HFFc6 (cell line): ENCODE results near the gene TMEM252. TPM values are rescaled to one million over a fixed set of nuclear protein-coding genes. Genes with fewer than 3 reads are reported as not detected.

Source experiments
- DNase-seq: peaks from one replicate; pipeline ENCODE4 v3.0.0-alpha.2; 2018
- H3K27ac Mint-ChIP-seq: 2 replicates; pipeline ENCODE4 v1.8.0; 2020; ENCODE audit warnings: mild to moderate bottlenecking, mixed read lengths
- H3K27me3 Mint-ChIP-seq: 2 replicates; pipeline ENCODE4 v1.8.0; 2021; ENCODE audit warnings: mild to moderate bottlenecking, moderate library complexity, mixed read lengths; ENCODE audit not compliant: insufficient read depth
- H3K36me3 Mint-ChIP-seq: 2 replicates; pipeline ENCODE4 v1.8.0; 2021; ENCODE audit warnings: low read depth, mixed read lengths
- H3K4me1 Mint-ChIP-seq: 2 replicates; pipeline ENCODE4 v1.8.0; 2020; ENCODE audit warnings: low read depth, mixed read lengths
- H3K4me3 Mint-ChIP-seq: 2 replicates; pipeline ENCODE4 v1.8.0; 2020; ENCODE audit warnings: mild to moderate bottlenecking, moderate library complexity, mixed read lengths
- H3K9me3 Mint-ChIP-seq: 2 replicates; pipeline ENCODE4 v1.8.0; 2020; ENCODE audit warnings: mild to moderate bottlenecking, mixed read lengths
- CTCF ChIP-seq: fragments of 200-600 bp; sonication (generic); IDR thresholded peaks from 2 replicates; pipeline ENCODE4 v1.5.0; 2021; ENCODE audit warnings: antibody characterized with exemption, mild to moderate bottlenecking
- total RNA-seq, 6 experiments: library from RNA; stranded (reverse); fragmentation: NEBNext Ultra II Directional; extraction: Animal tissue kit (Norgen Biotek cat#: 25700); gene quantifications; 2 replicates in 1 of 6; 3 replicates in 5 of 6; pipeline ENCODE4 v1.2.3, GENCODE V29; 2021

The TMEM252 gene
- total RNA-seq, 6 experiments from 2014 or later = not detected

- Mint-ChIP-seq H3K27me3 (peaks cover 2% of the 10 kb centered on the region; the same call in 1 of the 2 replicates), H3K27ac (no peak overlapping the region)
Measured at GRCh38 chr9:68538200-68538599, 2.5 kb downstream of the TMEM252 start.

GRCh38 chr9:68537616-68537880 lies 3.1 kb downstream of the TMEM252 start:
- Mint-ChIP-seq H3K27me3 (peaks cover 2% of the 10 kb centered on the region; the same call in 1 of the 2 replicates), H3K36me3 (no peaks in the 10 kb centered on the region), H3K4me1 (no peaks in the 10 kb centered on the region), H3K27ac (no peak overlapping the region), H3K4me3 (no peak overlapping the region), H3K9me3 (peaks cover 5% of the 10 kb centered on the region; the same call in 1 of the 2 replicates)
- no peak for TF ChIP-seq CTCF
- DNase-seq = no peak

More at GRCh38 chr9:68538200-68538599, 2.5 kb downstream of the TMEM252 start:
- Mint-ChIP-seq H3K4me3 (no peak overlapping the region), H3K36me3 (no peaks in the 10 kb centered on the region), H3K9me3 (peaks cover 3% of the 10 kb centered on the region; the same call in 1 of the 2 replicates), H3K4me1 (no peaks in the 10 kb centered on the region)
- TF ChIP-seq CTCF = no peak
- no peak for DNase-seq

GRCh38 chr9:68536876-68537615 lies 3.6 kb downstream of the TMEM252 start:
- peaks cover 2% of the 10 kb centered on the region; the same call in 1 of the 2 replicates for H3K27me3 Mint-ChIP-seq
- H3K4me3 Mint-ChIP-seq = no peak overlapping the region

GRCh38 chr9:68533678-68534077 lies 7.0 kb downstream of the TMEM252 start:
- Mint-ChIP-seq H3K4me3 (no peak overlapping the region), H3K27ac (no peak overlapping the region), H3K4me1 (no peaks in the 10 kb centered on the region), H3K27me3 (peaks cover 2% of the 10 kb centered on the region; the same call in 1 of the 2 replicates), H3K36me3 (no peaks in the 10 kb centered on the region), H3K9me3 (peaks cover 11% of the 10 kb centered on the region)
- DNase-seq = no peak
- TF ChIP-seq CTCF = no peak

More at GRCh38 chr9:68536876-68537615, 3.6 kb downstream of the TMEM252 start:
- Mint-ChIP-seq H3K4me1 (no peaks in the 10 kb centered on the region), H3K27ac (no peak overlapping the region), H3K36me3 (no peaks in the 10 kb centered on the region), H3K9me3 (peaks cover 5% of the 10 kb centered on the region; the same call in 1 of the 2 replicates)
- no peak for DNase-seq
- TF ChIP-seq CTCF = no peak

- Mint-ChIP-seq H3K9me3 (peaks cover 11% of the 10 kb centered on the region), H3K27me3 (peaks cover 2% of the 10 kb centered on the region; the same call in 1 of the 2 replicates), H3K27ac (no peak overlapping the region), H3K4me3 (no peak overlapping the region), H3K4me1 (no peaks in the 10 kb centered on the region), H3K36me3 (no peaks in the 10 kb centered on the region)
- no peak for DNase-seq
- no peak for TF ChIP-seq CTCF
Measured at GRCh38 chr9:68532131-68532530, 8.6 kb downstream of the TMEM252 start.
